ENCODE results near the gene LAMA5.

Gene LAMA5

GRCh38 chr20:62367136-62367632 is at the start of gene LAMA5:
LAMA5 (minus strand) TSS chr20:62367312; CDS start chr20:62367245, 67 bp downstream.
- no peak for DNase-seq (ENCODE audit: low read depth in 2 of 2)

GRCh38 chr20:62415354-62416111 is 48.4 kb upstream of the LAMA5 start:
- DNase-seq (ENCODE audit: low read depth in 2 of 2) = no peak

- DNase-seq (ENCODE audit: low read depth in 2 of 2) = no peak
These were observed 46.9 kb upstream of the LAMA5 start for GRCh38 chr20:62413896-62414481.

- DNase-seq (ENCODE audit: low read depth in 2 of 2) = no peak
These were observed 46.0 kb upstream of the LAMA5 start for GRCh38 chr20:62413025-62413570.

GRCh38 chr20:62412194-62413024 is 45.3 kb upstream of the LAMA5 start:
- no peak for DNase-seq (ENCODE audit: low read depth in 2 of 2)

- DNase-seq (ENCODE audit: low read depth in 2 of 2) = no peak
These were observed 44.5 kb upstream of the LAMA5 start for GRCh38 chr20:62411479-62412193.

GRCh38 chr20:62410746-62411478 is 43.8 kb upstream of the LAMA5 start:
- DNase-seq (ENCODE audit: low read depth in 2 of 2) = no peak

GRCh38 chr20:62409931-62410745 is 43.0 kb upstream of the LAMA5 start:
- no peak for DNase-seq (ENCODE audit: low read depth in 2 of 2)

GRCh38 chr20:62409086-62409853 is 42.2 kb upstream of the LAMA5 start:
- DNase-seq (ENCODE audit: low read depth in 2 of 2) = no peak

- no peak for DNase-seq (ENCODE audit: low read depth in 2 of 2)
These were observed 41.5 kb upstream of the LAMA5 start for GRCh38 chr20:62408640-62409039.

GRCh38 chr20:62408055-62408454 is 40.9 kb upstream of the LAMA5 start:
- no peak for DNase-seq (ENCODE audit: low read depth in 2 of 2)

GRCh38 chr20:62407221-62407992 is 40.3 kb upstream of the LAMA5 start, which contains the start of gene CABLES2:
CABLES2 (minus strand) TSS chr20:62407285; CDS start chr20:62407276, 9 bp downstream.
- DNase-seq (ENCODE audit: low read depth in 2 of 2) = peak; percentile 79 to 90

- DNase-seq (ENCODE audit: low read depth in 2 of 2) = no peak
These were observed 39.6 kb upstream of the LAMA5 start for GRCh38 chr20:62406635-62407176.

GRCh38 chr20:62405981-62406513 is 38.9 kb upstream of the LAMA5 start:
- DNase-seq (ENCODE audit: low read depth in 2 of 2) = no peak

- no peak for DNase-seq (ENCODE audit: low read depth in 2 of 2)
These were observed 38.2 kb upstream of the LAMA5 start for GRCh38 chr20:62405108-62405980.

- DNase-seq (ENCODE audit: low read depth in 2 of 2) = no peak
These were observed 37.6 kb upstream of the LAMA5 start for GRCh38 chr20:62404761-62405107.

All from stimulated activated CD8-positive, alpha-beta memory T cell treated with anti-CD3 and anti-CD28 coated beads, Interleukin-7, amount 100 ng/mL, for 4 hours (primary cell).